K562 (cell line): ENCODE data around the gene SPDEF. TPM values are rescaled to one million over a fixed set of nuclear protein-coding genes. Genes with fewer than 3 reads are reported as not detected.

Source experiments
- ATF6 ChIP-seq: sonication (generic); formaldehyde crosslinking; IDR thresholded peaks from 2 replicates; pipeline ENCODE4 v1.4.0; 2020; ENCODE audit warnings: mild to moderate bottlenecking, missing genetic modification reagents
- GATAD2A ChIP-seq: fragments of 450-650 bp; IDR thresholded peaks from 2 replicates; pipeline ENCODE4 v1.6.1; 2017
- HMG20A ChIP-seq: fragments of 450-650 bp; formaldehyde crosslinking; conservative IDR thresholded peaks from 2 replicates; pipeline ENCODE4 v1.4.0; 2020; ENCODE audit warnings: mild to moderate bottlenecking, mixed read lengths
- NR2F6 ChIP-seq: fragments of 450-650 bp; formaldehyde crosslinking; IDR thresholded peaks from 2 replicates; pipeline ENCODE4 v1.4.0; 2020; ENCODE audit warnings: mild to moderate bottlenecking
- SRSF7 ChIP-seq: fragments of 200-400 bp; formaldehyde crosslinking; optimal IDR thresholded peaks from 2 replicates; pipeline ENCODE3; 2017; ENCODE audit warnings: mild to moderate bottlenecking, low read depth, low read length
- THRA ChIP-seq: fragments of 450-650 bp; IDR thresholded peaks from 2 replicates; pipeline ENCODE4 v1.6.1; 2017; ENCODE audit warnings: mild to moderate bottlenecking, moderate library complexity
- TRIM25 ChIP-seq: fragments of 450-650 bp; IDR thresholded peaks from 2 replicates; pipeline ENCODE4 v1.7.0; 2016; ENCODE audit warnings: borderline replicate concordance
- ZBTB8A ChIP-seq: fragments of 450-650 bp; IDR thresholded peaks from 2 replicates; pipeline ENCODE4 v1.6.1; 2018; ENCODE audit warnings: mild to moderate bottlenecking, moderate library complexity; ENCODE audit not compliant: partially characterized antibody
- ZMIZ1 ChIP-seq, 2 experiments: fragments of 150-350 bp in 1 of 2; IDR thresholded peaks; 2 replicates each; pipeline ENCODE4 v1.6.1; 2012 to 2016; ENCODE audit warnings: low read depth in 2 of 2, low read length in 2 of 2, mild to moderate bottlenecking in 1 of 2, moderate library complexity in 1 of 2
- ZNF354B ChIP-seq: fragments of 250-450 bp; sonication (Bioruptor Pico); IDR thresholded peaks from 2 replicates; pipeline ENCODE4 v1.4.0; 2020
- ZNF609 ChIP-seq: sonication (generic); formaldehyde crosslinking; IDR thresholded peaks from 2 replicates; pipeline ENCODE4 v1.8.1; 2023; ENCODE audit warnings: missing genetic modification reagents, mild to moderate bottlenecking, borderline replicate concordance
- ZSCAN32 ChIP-seq: fragments of 450-650 bp; formaldehyde crosslinking; IDR thresholded peaks from 2 replicates; pipeline ENCODE4 v1.4.0; 2020; ENCODE audit warnings: mild to moderate bottlenecking, moderate library complexity
- polyA plus RNA-seq, 8 experiments: library from polyadenylated mRNA; depleted of rRNA in 4 of 8; stranded (reverse) in 5 of 8; unstranded in 3 of 8; fragments of >200 nt; fragmentation: Nextera tagmentation in 2 of 8; fragmentation: Illumina TruSeq in 1 of 8; extraction: Ambion mirVana in 2 of 8; extraction: Trizol in 1 of 8; gene quantifications; 2 replicates each; pipeline versions ENCODE4 v1.2.1 to v1.2.3, GENCODE V29; 2011 to 2014; ENCODE audit warnings: inconsistent platforms in 1 of 8, missing spikeins in 1 of 8
- total RNA-seq, 7 experiments: library from RNA; depleted of rRNA in 6 of 7; stranded (reverse); fragments of >200 nt in 6 of 7; fragmentation: Illumina TruSeq in 2 of 7; extraction: Trizol in 2 of 7; gene quantifications; 2 replicates each; pipeline versions ENCODE4 v1.2.1 to v1.2.3, GENCODE V29; 2011 to 2021; ENCODE audit warnings: low replicate concordance in 1 of 7

Gene SPDEF
- total and polyA plus RNA-seq, 9 of the 15 experiments (the other 6 are each of a cell fraction or from before 2014, with no cell fraction given), result 0.04 to 0.12 (median 0.11) TPM; not detected in 5

- TF ChIP-seq ZMIZ1 (IDR thresholded peaks at IDR 0.05; ENCODE audit: low read depth in 2 of 2, low read length in 2 of 2) (peak in 1 of 2 experiments; percentile 72; a peak in 1 of 4 replicates), ZBTB8A (no peak), GATAD2A (peak; percentile 91; the same call in 1 of the 2 replicates), ATF6 (CRISPR knock-in tag) (no peak), ZNF609 (CRISPR knock-in tag) (peak; percentile 81; the same call in 1 of the 2 replicates), ZSCAN32 (no peak), NR2F6 (CRISPR knock-in tag) (0 out of 2 replicates have a peak, but pooled peaks have one; percentile 49), HMG20A (no peak), ZNF354B (CRISPR knock-in tag) (no peak), SRSF7 (no peak), TRIM25 (0 out of 2 replicates have a peak, but pooled peaks have one; percentile 32), THRA (no peak)
These were observed 4.5 kb upstream of the SPDEF start (continued) for GRCh38 chr6:34560366-34561226.
